Naive B cell (primary cell): ENCODE results near the gene PFDN6. TPM values are rescaled to one million over a fixed set of nuclear protein-coding genes. Genes with fewer than 3 reads are reported as not detected.
"Not testable (repeated sequence)": the region's sequence is repeated elsewhere in the genome, so short reads cannot be mapped to it uniquely, and the experiment has no call there.

Experiments
- ATAC-seq, 2 donors: fragments of 150-1000 bp; cut with Tn5 transposase; 2 replicates each; pipeline ENCODE4 v1.10.0; 2021; ENCODE audit warnings: low read depth in 2 of 2, mild to moderate bottlenecking in 2 of 2, moderate library complexity in 2 of 2
- DNase-seq: peaks from one replicate; pipeline ENCODE4 v3.0.0; 2022
- H3K27ac Mint-ChIP-seq, 6 donors: one replicate each; pipeline ENCODE4 v1.8.0; 2020 to 2022; ENCODE audit warnings: mild to moderate bottlenecking in 6 of 6, mixed read lengths in 6 of 6, moderate library complexity in 5 of 6, inconsistent platforms in 2 of 6
- H3K27me3 Mint-ChIP-seq, 3 donors: one replicate each; pipeline ENCODE4 v1.8.0; 2021 to 2022; ENCODE audit warnings: mixed read lengths in 3 of 3, mild to moderate bottlenecking in 1 of 3
- H3K36me3 Mint-ChIP-seq, 2 donors: one replicate each; pipeline ENCODE4 v1.8.0; 2020 to 2022; ENCODE audit warnings: mixed read lengths in 2 of 2, inconsistent platforms in 1 of 2, mild to moderate bottlenecking in 1 of 2
- H3K4me1 Mint-ChIP-seq, 3 donors: one replicate each; pipeline ENCODE4 v1.8.0; 2020 to 2022; ENCODE audit warnings: mixed read lengths in 3 of 3, inconsistent platforms in 1 of 3, mild to moderate bottlenecking in 1 of 3, moderate library complexity in 1 of 3
- H3K4me3 Mint-ChIP-seq, 8 donors: one replicate each; pipeline ENCODE4 v1.8.0; 2020 to 2022; ENCODE audit warnings: mild to moderate bottlenecking in 8 of 8, mixed read lengths in 8 of 8, moderate library complexity in 8 of 8, inconsistent platforms in 2 of 8
- H3K9me3 Mint-ChIP-seq, 7 donors: one replicate each; pipeline ENCODE4 v1.8.0; 2020 to 2022; ENCODE audit warnings: mixed read lengths in 7 of 7, mild to moderate bottlenecking in 5 of 7, inconsistent platforms in 2 of 7, moderate library complexity in 1 of 7
- polyA plus RNA-seq, 6 donors: library from polyadenylated mRNA; unstranded; fragments of 300-500 nt; fragmentation: Illumina TruSeq; gene quantifications; one replicate each; pipeline ENCODE4 v1.2.3, GENCODE V29; 2021; ENCODE audit warnings: low read depth in 6 of 6

PFDN6 gene
- polyA plus RNA-seq, 6 donors from 2014 or later: 29.4 to 47.8 (median 41.3) TPM

DNA sequence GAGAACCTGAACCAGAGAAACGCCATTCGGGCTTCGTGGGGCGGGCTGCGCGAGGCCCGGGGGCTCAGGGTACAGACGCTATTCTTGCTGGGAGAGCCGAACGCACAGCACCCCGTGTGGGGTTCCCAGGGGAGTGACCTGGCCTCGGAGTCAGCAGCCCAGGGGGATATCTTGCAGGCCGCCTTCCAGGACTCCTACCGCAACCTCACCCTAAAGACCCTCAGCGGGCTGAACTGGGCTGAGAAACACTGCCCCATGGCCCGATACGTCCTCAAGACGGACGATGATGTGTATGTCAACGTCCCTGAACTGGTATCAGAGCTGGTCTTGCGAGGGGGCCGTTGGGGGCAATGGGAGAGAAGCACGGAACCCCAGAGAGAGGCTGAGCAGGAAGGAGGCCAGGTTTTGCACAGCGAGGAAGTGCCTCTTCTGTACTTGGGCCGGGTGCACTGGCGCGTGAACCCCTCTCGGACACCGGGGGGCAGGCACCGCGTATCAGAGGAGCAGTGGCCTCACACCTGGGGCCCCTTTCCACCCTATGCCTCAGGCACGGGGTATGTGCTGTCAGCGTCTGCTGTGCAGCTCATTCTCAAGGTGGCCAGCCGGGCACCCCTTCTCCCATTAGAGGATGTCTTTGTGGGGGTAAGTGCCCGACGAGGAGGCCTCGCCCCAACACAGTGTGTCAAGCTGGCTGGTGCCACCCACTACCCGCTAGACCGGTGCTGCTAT lies 11.6 kb upstream of the PFDN6 start:
- H3K4me1 Mint-ChIP-seq: peaks cover 50 to 69% (median 62%) of the 10 kb centered on the region in 3 donors
- no peak for DNase-seq
- H3K9me3 Mint-ChIP-seq: no peaks in the 10 kb centered on the region
- peak; percentile 18 to 21 for ATAC-seq
- peak overlapping the region; percentile 87 to 97 (median 92) for H3K4me3 Mint-ChIP-seq
- H3K27ac Mint-ChIP-seq: peak overlapping the region in 5 of 6 donors; percentile 79 to 96 (median 90)
- no peaks in the 10 kb centered on the region for H3K27me3 Mint-ChIP-seq
- H3K36me3 Mint-ChIP-seq: peaks cover 4 to 8% of the 10 kb centered on the region in 2 donors

GRCh38 chr6:33278392-33278741 lies 11.0 kb upstream of the PFDN6 start:
- no peaks in the 10 kb centered on the region for H3K27me3 Mint-ChIP-seq
- peaks cover 45 to 64% (median 57%) of the 10 kb centered on the region in 3 donors for H3K4me1 Mint-ChIP-seq
- peak overlapping the region in 7 of 8 donors; percentile 36 to 97 (median 92) for H3K4me3 Mint-ChIP-seq
- H3K36me3 Mint-ChIP-seq: peaks cover 4 to 8% of the 10 kb centered on the region in 2 donors
- no peaks in the 10 kb centered on the region for H3K9me3 Mint-ChIP-seq
- ATAC-seq (no peak), DNase-seq (no peak)
- peak overlapping the region in 2 of 6 donors; percentile 95 to 96 for H3K27ac Mint-ChIP-seq

GRCh38 chr6:33278810-33279209 lies 10.6 kb upstream of the PFDN6 start:
- H3K27me3 Mint-ChIP-seq: no peaks in the 10 kb centered on the region
- H3K27ac Mint-ChIP-seq: peak overlapping the region in 2 of 6 donors; percentile 95 to 96
- peaks cover 4 to 8% of the 10 kb centered on the region in 2 donors for H3K36me3 Mint-ChIP-seq
- H3K4me1 Mint-ChIP-seq: peaks cover 43 to 59% (median 52%) of the 10 kb centered on the region in 3 donors
- H3K4me3 Mint-ChIP-seq: peak overlapping the region in 6 of 8 donors; percentile 15 to 95 (median 74)
- DNase-seq (no peak), ATAC-seq (no peak)
- no peaks in the 10 kb centered on the region for H3K9me3 Mint-ChIP-seq

DNA sequence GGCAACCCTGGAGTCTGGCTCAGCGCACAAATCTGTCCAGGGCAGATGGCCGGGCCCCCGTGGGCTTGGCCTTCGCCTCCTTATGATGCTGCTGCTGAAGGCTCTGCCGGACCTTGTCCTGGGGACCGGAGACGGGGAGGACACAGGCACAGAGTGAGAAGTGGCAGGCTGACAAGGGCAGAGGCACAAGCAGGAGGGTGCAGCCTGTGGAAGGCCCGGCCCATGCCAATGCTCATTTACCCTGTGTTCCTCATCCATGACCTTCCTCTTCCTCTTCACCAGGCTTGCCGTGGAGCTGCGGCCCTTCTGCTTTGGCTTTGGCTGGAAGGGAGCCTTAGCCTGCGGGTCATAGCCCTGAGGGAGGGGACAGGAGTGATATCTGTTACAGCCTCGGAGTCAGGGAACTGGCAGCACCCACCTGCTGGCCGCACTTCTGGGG lies 10.1 kb upstream of the PFDN6 start:
- Mint-ChIP-seq H3K27ac (peak overlapping the region in 3 of 6 donors; percentile 56 to 77 (median 57)), H3K27me3 (no peaks in the 10 kb centered on the region), H3K9me3 (no peaks in the 10 kb centered on the region), H3K4me3 (peak overlapping the region in 4 of 8 donors; percentile 61 to 92 (median 76)), H3K4me1 (peaks cover 40 to 58% (median 48%) of the 10 kb centered on the region in 3 donors), H3K36me3 (peaks cover 3 to 6% of the 10 kb centered on the region in 2 donors)
- DNase-seq (no peak), ATAC-seq (no peak)

DNA sequence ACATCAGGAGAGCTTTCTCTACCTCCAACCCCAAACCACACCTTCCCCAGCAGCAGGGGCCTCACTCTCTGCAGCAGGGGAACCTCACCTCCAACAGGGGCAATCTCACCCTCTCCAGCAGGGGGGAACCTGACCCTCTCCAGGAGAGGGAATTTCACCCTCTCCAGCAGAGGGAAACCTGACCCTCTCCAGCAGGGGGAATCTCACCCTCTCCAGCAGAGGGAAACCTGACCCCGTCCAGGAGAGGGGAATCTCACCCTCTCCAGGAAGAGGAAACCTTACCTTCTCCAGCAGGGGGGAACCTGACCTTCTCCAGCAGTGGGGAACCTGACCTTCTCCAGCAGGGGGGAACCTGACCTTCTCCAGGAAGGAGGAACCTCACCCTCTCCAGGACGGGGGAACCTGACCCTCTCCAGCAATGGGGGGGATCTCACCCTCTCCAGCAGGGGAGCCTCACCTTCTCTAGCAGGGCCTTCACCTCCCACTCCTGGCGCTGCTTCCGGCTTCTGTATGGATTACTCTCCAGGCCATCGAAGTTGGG lies 9.4 kb upstream of the PFDN6 start:
- DNase-seq (no peak), ATAC-seq (no peak)
- Mint-ChIP-seq H3K27ac (peak overlapping the region in 3 of 6 donors; percentile 18 to 83 (median 57)), H3K9me3 (no peaks in the 10 kb centered on the region), H3K27me3 (no peaks in the 10 kb centered on the region), H3K4me1 (peaks cover 33 to 51% (median 40%) of the 10 kb centered on the region in 3 donors), H3K4me3 (peak overlapping the region in 1 of 8 donors; percentile 92), H3K36me3 (no peaks in the 10 kb centered on the region)

DNA sequence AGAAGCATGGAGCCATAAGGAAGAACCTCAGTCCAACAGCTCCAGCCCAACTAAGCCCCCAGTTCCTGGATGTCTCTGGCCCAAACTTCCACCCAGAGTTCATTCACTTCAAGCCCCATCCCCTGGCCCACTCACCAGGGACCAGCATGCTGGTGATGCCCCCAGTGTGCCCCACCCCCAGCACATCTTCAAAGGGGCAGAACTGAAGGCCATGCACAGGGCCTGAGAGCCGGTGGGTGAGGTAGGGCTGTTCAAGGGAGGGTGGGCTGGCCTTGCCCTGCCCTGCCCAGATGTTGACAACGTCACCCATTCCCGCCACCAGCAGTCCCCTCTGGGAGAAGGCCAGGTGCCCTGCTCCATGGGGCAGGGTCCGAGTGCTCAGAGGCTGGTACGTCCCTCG lies 8.9 kb upstream of the PFDN6 start:
- no peak for DNase-seq
- Mint-ChIP-seq H3K27ac (peak overlapping the region in 4 of 6 donors; percentile 18 to 83 (median 68)), H3K4me1 (peaks cover 32 to 46% (median 37%) of the 10 kb centered on the region in 3 donors), H3K9me3 (no peaks in the 10 kb centered on the region), H3K4me3 (peak overlapping the region in 1 of 8 donors; percentile 92), H3K36me3 (no peaks in the 10 kb centered on the region), H3K27me3 (no peaks in the 10 kb centered on the region)
- ATAC-seq: no peak

DNA sequence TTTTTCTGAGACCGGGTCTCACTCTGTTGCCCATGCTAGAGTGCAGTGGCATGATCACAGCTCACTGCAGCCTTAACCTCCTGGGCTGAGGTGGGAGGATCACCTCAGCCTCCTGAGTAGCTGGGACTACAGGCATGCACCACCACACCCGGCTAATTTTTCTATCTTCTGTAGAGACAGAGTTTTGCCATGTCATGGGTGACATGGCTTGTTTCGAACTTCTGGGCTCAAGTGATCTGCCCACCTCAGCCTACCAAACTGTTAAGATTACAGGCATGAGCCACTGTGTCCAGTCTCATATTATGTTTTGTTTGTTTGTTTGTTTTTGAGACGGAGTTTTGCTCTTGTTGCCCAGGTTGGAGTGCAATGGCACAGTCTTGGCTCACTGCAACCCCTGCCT lies 4.2 kb upstream of the PFDN6 start:
- not testable (repeated sequence) for DNase-seq, H3K27ac Mint-ChIP-seq, ATAC-seq, H3K27me3 Mint-ChIP-seq, H3K9me3 Mint-ChIP-seq
- H3K4me1 Mint-ChIP-seq: peaks cover 32 to 50% (median 38%) of the 10 kb centered on the region in 3 donors
- peaks cover 5 to 11% of the 10 kb centered on the region in 2 donors for H3K36me3 Mint-ChIP-seq
- H3K4me3 Mint-ChIP-seq: peak overlapping the region in 1 of 8 donors; percentile 32

GRCh38 chr6:33286946-33287914 lies 2.2 kb upstream of the PFDN6 start:
- no peak for ATAC-seq
- Mint-ChIP-seq H3K4me3 (peak overlapping the region; percentile 68 to 99 (median 95)), H3K9me3 (no peaks in the 10 kb centered on the region), H3K27me3 (no peaks in the 10 kb centered on the region), H3K36me3 (peaks cover 5 to 11% of the 10 kb centered on the region in 2 donors), H3K4me1 (peaks cover 40 to 51% (median 49%) of the 10 kb centered on the region in 3 donors), H3K27ac (peak overlapping the region in 3 of 6 donors; percentile 64 to 83 (median 64))
- DNase-seq: no peak

- Mint-ChIP-seq H3K27ac (peak overlapping the region in 5 of 6 donors; percentile 88 to 98 (median 97)), H3K9me3 (no peaks in the 10 kb centered on the region), H3K4me1 (peaks cover 40 to 54% (median 51%) of the 10 kb centered on the region in 3 donors), H3K4me3 (peak overlapping the region; percentile 93 to 100 (median 98)), H3K36me3 (peaks cover 5 to 11% of the 10 kb centered on the region in 2 donors), H3K27me3 (no peaks in the 10 kb centered on the region)
- DNase-seq (no peak), ATAC-seq (no peak)
These were observed 1.1 kb upstream of the PFDN6 start for GRCh38 chr6:33288141-33288920.

GRCh38 chr6:33289784-33290315 lies 449 bp downstream of the PFDN6 start:
- H3K36me3 Mint-ChIP-seq: peaks cover 5 to 11% of the 10 kb centered on the region in 2 donors
- peaks cover 40 to 62% (median 56%) of the 10 kb centered on the region in 3 donors for H3K4me1 Mint-ChIP-seq
- peak overlapping the region; percentile 93 to 100 (median 98) for H3K4me3 Mint-ChIP-seq
- peak overlapping the region; percentile 88 to 98 (median 96) for H3K27ac Mint-ChIP-seq
- ATAC-seq (peak in 1 of 2 donors; percentile 5), DNase-seq (no peak)
- H3K27me3 Mint-ChIP-seq: no peaks in the 10 kb centered on the region
- no peaks in the 10 kb centered on the region for H3K9me3 Mint-ChIP-seq

- H3K4me3 Mint-ChIP-seq: peak overlapping the region; percentile 55 to 100 (median 98)
- DNase-seq (no peak), ATAC-seq (no peak)
- H3K27me3 Mint-ChIP-seq: no peaks in the 10 kb centered on the region
- H3K9me3 Mint-ChIP-seq: no peaks in the 10 kb centered on the region
- H3K27ac Mint-ChIP-seq: peak overlapping the region in 2 of 6 donors; percentile 88 to 98
- peaks cover 5 to 13% of the 10 kb centered on the region in 2 donors for H3K36me3 Mint-ChIP-seq
- H3K4me1 Mint-ChIP-seq: peaks cover 40 to 64% (median 56%) of the 10 kb centered on the region in 3 donors
These were observed 1.1 kb downstream of the PFDN6 start for GRCh38 chr6:33290459-33290858.
